ENCODE data around the gene PGBD2. TPM values are rescaled to one million over a fixed set of nuclear protein-coding genes. Genes with fewer than 3 reads are reported as not detected.

Gene PGBD2
- total and polyA plus RNA-seq, 2 of the 4 experiments (the other 2 are of a cell fraction) = 4.8 to 6.8 TPM

GRCh38 chr1:248873409-248873992 lies 32.5 kb upstream of the PGBD2 start:
- POLR2A ChIA-PET (ENCODE audit: unreplicated experiment) = no interaction called here
- intact Hi-C loops (cut with micrococcal nuclease) = loop anchor here (1.0 kb wide), 3 partner anchors 33 to 47 kb away; partner anchors contain the start of genes PGBD2 and ZNF672
- Histone ChIP-seq H3K4ac (ENCODE audit: low read depth, low read length) (no peak overlapping the region), H3K9ac (ENCODE audit: low read depth, low read length) (peak overlapping the region; percentile 59), H3K23ac (ENCODE audit: low read depth, low read length) (peak overlapping the region; percentile 94), H2AK9ac (replicated peaks; ENCODE audit: low read depth, low read length, poor library complexity) (peak overlapping the region; percentile 10), H2BK20ac (ENCODE audit: low read depth, low read length) (no peak overlapping the region), H2AK5ac (ENCODE audit: low read depth, low read length) (no peak overlapping the region), H3K4me1 (ENCODE audit: control insufficient read depth, insufficient read depth, low read length) (no peaks in the 10 kb centered on the region), H3K4me2 (ENCODE audit: low read depth, low read length) (peak overlapping the region; percentile 97), H4K20me1 (ENCODE audit: insufficient read depth, low read length) (peaks cover 10% of the 10 kb centered on the region), H3K56ac (ENCODE audit: extremely low read depth, insufficient read depth, low read length) (no peak overlapping the region), H3K14ac (replicated peaks; ENCODE audit: low read depth, low read length) (peak overlapping the region; percentile 35; the same call in 1 of the 2 replicates), H4K8ac (ENCODE audit: low read depth in 2 of 2, low read length in 2 of 2) (peak overlapping the region in 1 of 2 experiments; percentile 7; a peak in 1 of 4 replicates), H3K4me3 (ENCODE audit: insufficient read depth, low read depth, low read length) (peak overlapping the region; percentile 61), H3K18ac (ENCODE audit: low read depth, low read length) (no peak overlapping the region), H2BK5ac (ENCODE audit: low read depth, low read length, poor library complexity, severe bottlenecking) (peak overlapping the region; percentile 1), H3K36me3 (ENCODE audit: control insufficient read depth, insufficient read depth, low read length) (no peaks in the 10 kb centered on the region), H2AFZ (replicated peaks; ENCODE audit: low read length, poor library complexity) (peak overlapping the region; percentile 93), H4K91ac (ENCODE audit: insufficient read depth, low read depth, low read length) (no peak overlapping the region), H3K27ac (ENCODE audit: insufficient read depth, low read length) (peak overlapping the region; percentile 15), H2BK15ac (ENCODE audit: low read depth, low read length) (no peak overlapping the region), H3K27me3 (ENCODE audit: control insufficient read depth, insufficient read depth, low read length) (no peaks in the 10 kb centered on the region), H3K79me1 (ENCODE audit: low read depth in 1 of 2, low read length in 2 of 2) (no peaks in the 10 kb centered on the region), H2BK120ac (ENCODE audit: low read depth, low read length) (0 out of 2 replicates have a peak overlapping the region, but pooled peaks have one; percentile 3), H3K9me1 (ENCODE audit: insufficient read depth, low read length) (no peaks in the 10 kb centered on the region; the same call in 1 of the 2 replicates), H4K5ac (ENCODE audit: low read depth, low read length) (no peak overlapping the region), H3K9me3 (ENCODE audit: control insufficient read depth, insufficient read depth, low read length) (no peaks in the 10 kb centered on the region)
- peak; percentile 86 for ATAC-seq (ENCODE audit: low read depth)
- dilution Hi-C loops (cut with HindIII; ENCODE audit: low sequenced_read_pairs, unreplicated experiment) = no loop called here
- CTCF ChIA-PET = interaction anchor here (0.6 to 1.7 kb wide), 3 partner anchors 12 to 1966 kb away, joined by 3 to 5 read pairs (median 3); no protein-coding TSS in a partner anchor
- in situ Hi-C loops (cut with MboI; ENCODE audit: low sequenced_read_pairs) = no loop called here
- WGBS, 2 experiments (ENCODE audit: extremely low coverage in 2 of 2, insufficient read length in 1 of 2) = 1% methylated on average over 14 of the region's 41 CpGs; no CpG with 5 or more reads in 1 of the 2 experiments
- peak; percentile 94 for DNase-seq
- no TSS peak for BruUV-seq (replicated peaks)
- TF ChIP-seq RFX5 (IDR thresholded peaks at IDR 0.05; ENCODE audit: low read depth, low read length) = no peak
- TF ChIP-seq RAD21 (IDR thresholded peaks at IDR 0.05; ENCODE audit: low read length) = 0 out of 2 replicates have a peak, but pooled peaks have one; percentile 7
- no peak for TF ChIP-seq RCOR1 (IDR thresholded peaks at IDR 0.05; ENCODE audit: insufficient replicate concordance, low read length)
- no peak for TF ChIP-seq MXI1 (IDR thresholded peaks at IDR 0.05; ENCODE audit: borderline replicate concordance, low read depth, low read length)
- 0 out of 2 replicates have a peak, but pooled peaks have one; percentile 15 for TF ChIP-seq CTCF (conservative IDR thresholded peaks at IDR 0.05; ENCODE audit: low read depth, low read length)
- peak; percentile 6; the same call in 1 of the 2 replicates for TF ChIP-seq NFE2L2 (IDR thresholded peaks at IDR 0.05; ENCODE audit: low read depth, low read length)
- TF ChIP-seq CEBPB (IDR thresholded peaks at IDR 0.05; ENCODE audit: low read depth, low read length) = 0 out of 2 replicates have a peak, but pooled peaks have one; percentile 1
- TF ChIP-seq BHLHE40 (IDR thresholded peaks at IDR 0.05; ENCODE audit: low read depth, low read length) = peak; percentile 50
- TF ChIP-seq MAZ (IDR thresholded peaks at IDR 0.05; ENCODE audit: borderline replicate concordance, low read depth, low read length) = peak; percentile 23; the same call in 1 of the 2 replicates
- no peak for TF ChIP-seq MAFK (IDR thresholded peaks at IDR 0.05; ENCODE audit: low read depth, low read length)
- TF ChIP-seq FOS (IDR thresholded peaks at IDR 0.05; ENCODE audit: low read depth, low read length) = peak; percentile 96
- no peak for TF ChIP-seq ELK1 (IDR thresholded peaks at IDR 0.05; ENCODE audit: borderline replicate concordance, low read depth, low read length)
- no peak for TF ChIP-seq CHD1 (IDR thresholded peaks at IDR 0.05; ENCODE audit: low read depth, low read length)
- TF ChIP-seq SMC3 (IDR thresholded peaks at IDR 0.05; ENCODE audit: low read depth, low read length) = no peak; the same call in 1 of the 2 replicates
- 0 out of 2 replicates have a peak, but pooled peaks have one; percentile 50 for TF ChIP-seq POLR2A (IDR thresholded peaks at IDR 0.05; ENCODE audit: low read depth, low read length)

Measured in IMR-90 (cell line).